ENCODE results near the gene AHRR.
"Not testable (repeated sequence)": the region's sequence is repeated elsewhere in the genome, so short reads cannot be mapped to it uniquely, and the experiment has no call there.

Gene AHRR

GRCh38 chr5:374631-375335 lies 53.3 kb downstream of the AHRR start:
- no peak for DNase-seq (ENCODE audit: extremely low spot score, insufficient read length, low read depth)
- no peak for FAIRE-seq

- DNase-seq (ENCODE audit: extremely low spot score, insufficient read length, low read depth) (no peak), FAIRE-seq (no peak)
These were observed 53.9 kb downstream of the AHRR start for GRCh38 chr5:375336-375920.

- FAIRE-seq (no peak), DNase-seq (ENCODE audit: extremely low spot score, insufficient read length, low read depth) (no peak)
These were observed 54.6 kb downstream of the AHRR start for GRCh38 chr5:375921-376798.

GRCh38 chr5:376799-377325 lies 55.3 kb downstream of the AHRR start:
- no peak for FAIRE-seq
- DNase-seq (ENCODE audit: extremely low spot score, insufficient read length, low read depth), result no peak

- DNase-seq (ENCODE audit: extremely low spot score, insufficient read length, low read depth) (no peak), FAIRE-seq (no peak)
These were observed 55.9 kb downstream of the AHRR start for GRCh38 chr5:377326-377981.

GRCh38 chr5:378301-378891 lies 56.9 kb downstream of the AHRR start:
- FAIRE-seq, result no peak
- DNase-seq (ENCODE audit: extremely low spot score, insufficient read length, low read depth), result no peak

- DNase-seq (ENCODE audit: extremely low spot score, insufficient read length, low read depth) (no peak), FAIRE-seq (no peak)
These were observed 57.6 kb downstream of the AHRR start for GRCh38 chr5:378976-379742.

- DNase-seq (ENCODE audit: extremely low spot score, insufficient read length, low read depth) (no peak), FAIRE-seq (no peak)
These were observed 59.3 kb downstream of the AHRR start for GRCh38 chr5:380701-381309.

GRCh38 chr5:383066-383465 lies 61.6 kb downstream of the AHRR start:
- DNase-seq (ENCODE audit: extremely low spot score, insufficient read length, low read depth) (no peak), FAIRE-seq (no peak)

GRCh38 chr5:383621-384020 lies 62.1 kb downstream of the AHRR start:
- DNase-seq (ENCODE audit: extremely low spot score, insufficient read length, low read depth) (no peak), FAIRE-seq (no peak)

- FAIRE-seq; DNase-seq (ENCODE audit: extremely low spot score, insufficient read length, low read depth): not testable (repeated sequence)
These were observed 63.1 kb downstream of the AHRR start for GRCh38 chr5:384576-384975.

GRCh38 chr5:385321-385720 lies 63.8 kb downstream of the AHRR start:
- no peak for DNase-seq (ENCODE audit: extremely low spot score, insufficient read length, low read depth)
- FAIRE-seq, result no peak

- no peak for DNase-seq (ENCODE audit: extremely low spot score, insufficient read length, low read depth)
- FAIRE-seq, result no peak
These were observed 65.2 kb downstream of the AHRR start for GRCh38 chr5:386432-387341.

GRCh38 chr5:387491-388265 lies 66.2 kb downstream of the AHRR start:
- no peak for DNase-seq (ENCODE audit: extremely low spot score, insufficient read length, low read depth)
- FAIRE-seq, result no peak

GRCh38 chr5:388266-389196 lies 67.0 kb downstream of the AHRR start:
- no peak for FAIRE-seq
- no peak for DNase-seq (ENCODE audit: extremely low spot score, insufficient read length, low read depth)

GRCh38 chr5:389197-389821 lies 67.8 kb downstream of the AHRR start:
- DNase-seq (ENCODE audit: extremely low spot score, insufficient read length, low read depth) (no peak), FAIRE-seq (no peak)
